Measurements from ENCODE around the gene PAPSS1.

PAPSS1 gene

GRCh38 chr4:107622006-107622405, 98.0 kb downstream of the PAPSS1 start:
- no peak for DNase-seq

GRCh38 chr4:107619731-107620130, 100.3 kb downstream of the PAPSS1 start:
- no peak for DNase-seq

DNA sequence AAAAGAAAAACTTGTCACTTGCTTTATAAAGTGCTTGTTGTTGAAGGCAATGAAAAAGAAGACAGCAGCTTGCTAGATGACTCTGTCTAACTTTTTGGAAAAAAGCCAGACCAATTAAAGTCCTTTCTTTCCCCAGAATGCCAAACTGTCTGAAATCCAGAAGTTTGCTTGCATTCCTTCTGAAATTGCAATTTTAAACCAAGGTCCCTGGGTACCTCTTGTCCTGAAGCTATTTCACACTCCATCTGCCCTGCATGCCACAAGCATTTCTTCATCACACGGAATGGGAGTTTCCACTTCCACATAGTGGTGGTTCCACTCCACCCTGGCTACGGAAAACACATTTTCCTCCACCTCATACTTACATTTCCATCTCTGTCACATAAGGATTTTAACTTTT, 101.0 kb downstream of the PAPSS1 start:
- no peak for DNase-seq

GRCh38 chr4:107618656-107619055, 101.4 kb downstream of the PAPSS1 start:
- no peak for DNase-seq

DNA sequence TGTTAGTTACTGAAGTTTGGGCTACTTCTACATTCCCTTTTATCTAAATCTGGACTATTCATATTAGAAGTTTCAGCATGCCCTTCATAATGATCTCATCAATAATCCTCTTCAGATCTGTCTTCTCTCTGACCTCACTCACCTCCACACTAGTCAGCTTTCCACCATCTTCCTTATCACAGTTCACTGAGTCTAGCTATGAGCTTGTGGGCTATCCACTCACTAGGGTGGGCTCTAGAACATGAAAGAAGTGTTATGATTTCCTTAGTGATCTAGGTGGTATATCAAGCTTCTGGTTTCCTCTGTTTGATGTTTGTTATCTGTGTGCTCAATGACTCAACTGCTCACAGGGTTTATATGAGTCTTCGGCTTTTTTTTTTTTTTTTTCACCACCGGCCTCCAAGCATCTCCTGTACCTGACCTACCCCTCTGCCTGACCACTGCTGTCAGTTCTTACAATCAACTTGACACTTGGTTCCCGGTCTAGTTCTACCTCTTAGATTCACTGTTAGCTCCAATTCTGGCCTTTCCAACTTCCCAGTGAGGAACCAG, 103.1 kb downstream of the PAPSS1 start:
- no peak for DNase-seq

GRCh38 chr4:107615809-107616208, 104.2 kb downstream of the PAPSS1 start:
- DNase-seq = no peak

DNA sequence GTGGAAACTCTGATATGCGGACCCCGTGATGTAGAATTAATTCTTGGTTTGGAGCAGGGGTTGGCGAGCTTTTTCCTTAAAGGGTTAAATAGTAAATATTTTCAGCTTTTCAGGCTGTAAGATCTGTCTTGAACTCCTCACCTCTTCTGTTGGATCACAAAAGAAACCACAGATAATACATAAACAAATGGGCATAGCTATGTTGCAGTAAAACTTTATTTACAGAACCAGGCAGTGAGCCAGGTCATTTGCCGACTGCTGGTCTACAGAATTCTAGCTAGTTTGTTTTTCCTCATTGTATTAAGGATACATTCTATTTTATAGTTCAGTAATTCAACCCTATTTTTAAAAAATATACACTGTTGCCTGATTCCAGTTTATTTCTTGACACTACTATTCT, 116.6 kb downstream of the PAPSS1 start:
- DNase-seq = no peak

DNA sequence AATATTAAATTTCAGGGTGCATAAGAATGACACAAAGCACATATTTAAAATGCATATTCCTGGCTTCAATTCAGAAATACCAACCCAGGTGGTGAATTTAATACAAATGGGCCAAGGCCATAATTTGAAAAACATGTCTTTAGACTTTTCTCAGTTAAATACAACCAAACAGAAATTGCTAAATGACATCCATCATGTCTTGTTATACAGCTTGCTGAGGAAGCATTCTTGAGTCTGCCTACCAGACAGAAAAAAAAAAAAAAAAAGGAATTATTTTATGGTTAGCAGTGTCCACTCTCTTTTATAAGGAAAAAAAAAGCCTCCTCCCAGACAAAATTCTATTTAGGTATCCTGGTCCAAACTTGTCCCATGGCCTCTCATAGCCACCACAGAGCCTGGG, 119.1 kb downstream of the PAPSS1 start:
- no peak for DNase-seq

- no peak for DNase-seq
These were observed 119.6 kb downstream of the PAPSS1 start for GRCh38 chr4:107600436-107600835.

GRCh38 chr4:107599841-107600240, 120.2 kb downstream of the PAPSS1 start:
- DNase-seq = no peak

- no peak for DNase-seq
These were observed 126.8 kb downstream of the PAPSS1 start for GRCh38 chr4:107593230-107593629.

DNA sequence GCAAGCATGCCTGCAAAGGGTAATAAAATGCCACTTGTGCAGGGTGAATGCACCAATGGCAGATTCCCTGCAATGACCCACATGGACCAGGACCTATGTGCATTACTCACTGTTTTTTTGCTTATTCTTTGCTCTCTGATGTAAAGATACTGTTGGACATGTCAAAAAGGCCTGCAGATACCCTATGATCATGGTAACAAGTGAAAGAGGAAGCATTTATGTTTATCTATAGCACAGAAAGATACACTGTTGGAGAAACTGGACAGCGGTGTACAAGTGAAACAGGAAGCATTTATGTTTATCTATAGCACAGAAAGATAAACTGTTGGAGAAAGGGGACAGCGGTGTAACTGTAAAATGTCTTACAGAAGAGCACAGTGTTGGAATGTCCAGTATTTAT, 127.5 kb downstream of the PAPSS1 start:
- no peak for DNase-seq

DNA sequence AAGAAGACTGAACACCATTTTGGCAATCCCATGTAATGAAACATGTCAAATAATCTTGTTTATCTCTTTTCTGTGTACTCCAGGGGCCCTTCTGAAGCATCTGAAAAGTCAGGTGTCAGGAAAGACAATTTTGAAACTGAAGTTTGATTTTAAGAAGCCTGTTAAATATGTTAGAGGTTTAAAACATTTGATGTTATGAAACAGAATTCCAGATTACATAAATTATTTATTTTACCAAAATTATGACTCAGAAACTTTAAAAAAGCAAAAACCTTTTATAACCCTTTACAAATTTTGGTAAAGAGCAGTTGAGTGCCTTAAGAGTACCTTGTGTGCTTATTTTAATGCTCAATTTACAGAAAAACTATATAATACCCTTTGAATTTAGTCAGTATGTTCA, 130.8 kb downstream of the PAPSS1 start:
- DNase-seq = no peak

DNA sequence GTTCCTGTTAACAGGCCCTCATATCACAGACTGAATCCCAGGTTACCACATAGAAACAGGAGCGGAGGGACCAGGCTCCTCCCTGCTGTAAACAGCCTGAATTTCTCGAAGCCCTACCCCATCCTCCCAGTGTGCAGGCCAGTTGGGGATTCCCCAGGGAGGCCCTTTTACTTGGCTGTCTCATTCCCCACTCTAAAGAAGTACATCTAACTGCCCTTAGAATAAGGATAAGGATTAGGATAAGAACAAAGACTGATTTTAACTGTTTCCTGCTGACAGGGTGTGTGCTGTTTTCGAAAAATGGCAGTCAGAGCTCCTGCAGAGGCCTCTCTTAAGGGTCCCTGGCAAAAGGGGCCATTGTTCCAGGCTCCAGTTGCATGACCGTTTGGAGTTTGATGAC, 133.7 kb downstream of the PAPSS1 start:
- no peak for DNase-seq

GRCh38 chr4:107579099-107579498, 140.9 kb downstream of the PAPSS1 start:
- no peak for DNase-seq

- DNase-seq = no peak
These were observed 141.7 kb downstream of the PAPSS1 start for GRCh38 chr4:107578321-107578720.

- no peak for DNase-seq
These were observed 142.3 kb downstream of the PAPSS1 start for GRCh38 chr4:107577743-107578142.

DNA sequence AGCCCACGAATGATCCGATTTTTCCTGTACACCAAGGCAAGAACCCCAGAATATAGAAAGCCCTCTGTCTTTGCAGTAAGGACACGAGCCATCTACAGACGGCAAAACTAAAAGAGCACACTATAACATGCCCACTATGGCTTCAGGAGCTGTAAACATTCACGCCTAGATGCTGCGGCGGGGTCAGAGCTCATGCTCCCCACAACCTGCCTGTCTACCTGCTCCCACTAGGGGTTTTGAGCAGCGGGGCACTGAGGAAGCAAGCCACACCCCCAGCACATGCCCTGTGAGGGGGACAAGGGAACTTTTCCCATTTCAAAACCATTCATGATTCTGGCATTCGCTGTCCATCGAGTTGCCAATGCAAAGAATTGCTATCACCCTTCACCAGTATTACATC, 144.8 kb downstream of the PAPSS1 start:
- no peak for DNase-seq

DNA sequence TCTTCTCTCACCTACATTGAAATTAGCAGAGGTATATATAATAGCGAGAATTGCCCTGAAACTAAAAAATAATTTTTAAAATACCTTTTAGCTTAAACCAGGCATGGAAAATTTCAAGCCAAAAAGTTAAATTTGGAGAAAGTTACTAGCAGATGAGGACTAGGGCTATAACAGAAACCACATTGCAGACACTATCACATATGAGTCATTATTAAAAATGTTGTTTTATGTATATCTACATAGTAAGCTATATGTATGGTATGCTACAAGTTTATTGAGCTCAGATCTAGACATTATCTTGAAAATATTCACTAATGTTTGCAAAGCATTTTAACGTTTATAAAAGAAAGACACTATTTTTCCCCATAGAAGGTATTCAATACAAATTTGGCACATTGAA, 147.8 kb downstream of the PAPSS1 start:
- DNase-seq = no peak

- DNase-seq = no peak
These were observed 149.1 kb downstream of the PAPSS1 start for GRCh38 chr4:107570952-107571351.

- no peak for DNase-seq
These were observed 155.7 kb downstream of the PAPSS1 start for GRCh38 chr4:107564326-107564725.

Measured in hippocampal formation (tissue), 2 donors.